NB4 (cell line): Measurements from ENCODE around the gene MYLK.

ENCODE experiments used
- DNase-seq: peaks from one replicate; pipeline ENCODE4 v3.0.0; 2010; ENCODE audit warnings: low read depth
- H3K4me3 ChIP-seq: one replicate; pipeline ENCODE4 v1.5.1; 2011; ENCODE audit warnings: mild to moderate bottlenecking, low read depth, low read length, moderate library complexity
- MYC ChIP-seq: IDR thresholded peaks from 2 replicates; pipeline ENCODE4 v1.6.1; 2011; ENCODE audit warnings: low read depth, low read length
- POLR2A ChIP-seq: IDR thresholded peaks from 2 replicates; pipeline ENCODE4 v1.6.1; 2011; ENCODE audit warnings: mild to moderate bottlenecking; ENCODE audit not compliant: insufficient read length; ENCODE audit errors: extremely low read depth
- TF ChIP-seq, protein P1 (sequence below): IDR thresholded peaks from one replicate; pipeline ENCODE4 v1.5.1; 2012; ENCODE audit warnings: low read depth, low read length
- TF ChIP-seq, protein P2 (sequence below): IDR thresholded peaks from 2 replicates; pipeline ENCODE4 v1.6.1; 2011; ENCODE audit warnings: low read depth, low read length

The MYLK gene

DNA sequence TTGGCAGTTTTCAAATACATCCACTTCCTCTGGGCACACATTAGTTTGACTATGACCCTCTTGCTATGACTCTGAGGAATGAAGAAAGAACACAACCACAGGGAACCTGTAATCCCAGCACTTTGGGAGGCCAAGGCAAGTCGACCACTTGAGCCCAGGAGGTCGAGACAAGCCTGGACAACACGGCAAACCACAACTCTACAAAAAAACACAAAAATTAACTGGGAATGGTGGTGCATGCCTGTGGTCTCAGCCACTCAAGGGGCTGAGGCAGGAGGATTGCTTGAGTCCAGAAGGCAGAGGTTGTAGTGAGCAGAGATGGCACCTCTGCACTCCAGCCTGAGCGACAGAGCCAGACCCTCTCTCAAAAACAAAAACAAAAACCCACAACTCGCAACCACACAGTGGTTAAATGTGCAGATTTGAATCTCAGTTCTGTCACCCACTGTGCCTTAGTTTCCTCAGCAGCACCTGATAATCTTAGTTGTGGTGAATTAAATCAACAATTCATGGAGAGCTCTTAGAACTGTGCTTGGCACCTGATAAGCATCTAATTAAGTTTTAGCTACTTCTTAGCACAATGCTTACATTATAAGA, 65.7 kb downstream of the MYLK start:
- no peak overlapping the region for H3K4me3 ChIP-seq
- TF ChIP-seq, protein P1, sequence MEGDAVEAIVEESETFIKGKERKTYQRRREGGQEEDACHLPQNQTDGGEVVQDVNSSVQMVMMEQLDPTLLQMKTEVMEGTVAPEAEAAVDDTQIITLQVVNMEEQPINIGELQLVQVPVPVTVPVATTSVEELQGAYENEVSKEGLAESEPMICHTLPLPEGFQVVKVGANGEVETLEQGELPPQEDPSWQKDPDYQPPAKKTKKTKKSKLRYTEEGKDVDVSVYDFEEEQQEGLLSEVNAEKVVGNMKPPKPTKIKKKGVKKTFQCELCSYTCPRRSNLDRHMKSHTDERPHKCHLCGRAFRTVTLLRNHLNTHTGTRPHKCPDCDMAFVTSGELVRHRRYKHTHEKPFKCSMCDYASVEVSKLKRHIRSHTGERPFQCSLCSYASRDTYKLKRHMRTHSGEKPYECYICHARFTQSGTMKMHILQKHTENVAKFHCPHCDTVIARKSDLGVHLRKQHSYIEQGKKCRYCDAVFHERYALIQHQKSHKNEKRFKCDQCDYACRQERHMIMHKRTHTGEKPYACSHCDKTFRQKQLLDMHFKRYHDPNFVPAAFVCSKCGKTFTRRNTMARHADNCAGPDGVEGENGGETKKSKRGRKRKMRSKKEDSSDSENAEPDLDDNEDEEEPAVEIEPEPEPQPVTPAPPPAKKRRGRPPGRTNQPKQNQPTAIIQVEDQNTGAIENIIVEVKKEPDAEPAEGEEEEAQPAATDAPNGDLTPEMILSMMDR = no peak
- TF ChIP-seq, protein P2, sequence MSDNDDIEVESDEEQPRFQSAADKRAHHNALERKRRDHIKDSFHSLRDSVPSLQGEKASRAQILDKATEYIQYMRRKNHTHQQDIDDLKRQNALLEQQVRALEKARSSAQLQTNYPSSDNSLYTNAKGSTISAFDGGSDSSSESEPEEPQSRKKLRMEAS = no peak
- TF ChIP-seq MYC = no peak
- no peak for DNase-seq

DNA sequence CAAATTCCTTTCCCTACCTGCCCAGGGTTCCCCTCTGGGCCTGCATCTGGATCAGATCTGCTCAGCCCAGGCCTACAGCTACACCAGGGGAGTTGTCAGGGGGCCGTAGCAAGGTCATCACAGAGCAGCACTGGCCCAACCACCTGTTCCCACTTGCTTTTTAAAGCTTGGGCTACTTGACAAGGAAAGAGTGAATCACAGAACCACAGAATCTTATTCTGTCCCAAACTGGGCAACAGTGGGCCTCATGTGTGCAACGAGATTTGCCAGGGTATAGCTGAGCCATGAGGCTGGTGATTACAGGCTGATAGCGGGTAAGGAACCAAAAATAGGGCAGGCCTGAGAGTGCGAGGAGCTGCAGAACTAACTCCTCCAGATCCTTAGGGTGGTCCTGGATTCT, 66.7 kb downstream of the MYLK start:
- H3K4me3 ChIP-seq = no peak overlapping the region
- TF ChIP-seq, protein P1 = no peak
- TF ChIP-seq, protein P2 = no peak
- TF ChIP-seq POLR2A (no peak), MYC (no peak)
- DNase-seq = no peak

DNA sequence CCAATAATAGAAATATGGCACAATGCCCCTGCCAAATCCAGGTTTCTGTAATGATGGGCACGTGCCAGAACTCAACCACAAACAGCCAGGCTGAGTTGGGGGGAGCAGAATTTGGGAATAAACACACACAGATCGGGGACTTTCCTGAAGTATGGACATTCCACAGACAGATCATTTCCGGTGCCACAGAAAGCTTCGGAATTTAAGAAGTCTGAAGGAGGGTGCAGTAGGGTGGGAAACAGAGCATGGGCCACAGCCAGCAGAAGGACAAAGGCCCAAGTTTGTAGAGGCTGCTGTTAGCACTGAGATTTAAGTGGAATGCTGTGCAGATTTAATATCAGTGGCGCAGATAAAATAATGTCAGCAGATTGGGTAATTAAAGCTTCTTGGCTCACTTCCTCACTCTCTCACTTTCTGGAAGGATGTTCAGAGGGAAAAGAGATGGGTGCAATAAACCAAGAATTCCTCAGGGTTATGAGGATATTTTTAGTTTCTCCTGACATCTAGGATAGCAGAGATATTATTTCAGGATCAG, 67.4 kb downstream of the MYLK start:
- TF ChIP-seq, protein P2 = no peak
- TF ChIP-seq MYC (no peak), POLR2A (no peak)
- TF ChIP-seq, protein P1 = no peak
- no peak for DNase-seq
- H3K4me3 ChIP-seq = no peak overlapping the region

DNA sequence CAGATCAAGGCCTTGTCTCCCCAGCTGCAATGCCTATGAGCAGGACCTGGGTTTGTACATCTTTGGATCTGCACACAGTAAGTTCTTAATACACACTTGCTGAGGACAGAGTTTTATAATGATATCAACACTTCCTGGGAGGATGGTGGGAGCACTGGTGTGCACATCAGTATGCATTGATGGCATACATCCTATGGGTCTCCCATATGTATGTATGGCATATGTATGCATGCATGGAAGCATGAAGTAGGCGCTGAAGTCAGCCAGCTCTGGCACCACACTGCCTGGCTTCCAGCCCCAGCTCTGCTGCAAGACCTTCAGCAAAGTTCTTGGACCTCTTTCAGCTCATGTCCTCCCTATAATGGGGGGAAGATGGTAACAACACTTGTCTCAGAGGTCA, 68.2 kb downstream of the MYLK start:
- H3K4me3 ChIP-seq = no peak overlapping the region
- TF ChIP-seq, protein P2 = no peak
- no peak for TF ChIP-seq POLR2A
- DNase-seq = no peak

DNA sequence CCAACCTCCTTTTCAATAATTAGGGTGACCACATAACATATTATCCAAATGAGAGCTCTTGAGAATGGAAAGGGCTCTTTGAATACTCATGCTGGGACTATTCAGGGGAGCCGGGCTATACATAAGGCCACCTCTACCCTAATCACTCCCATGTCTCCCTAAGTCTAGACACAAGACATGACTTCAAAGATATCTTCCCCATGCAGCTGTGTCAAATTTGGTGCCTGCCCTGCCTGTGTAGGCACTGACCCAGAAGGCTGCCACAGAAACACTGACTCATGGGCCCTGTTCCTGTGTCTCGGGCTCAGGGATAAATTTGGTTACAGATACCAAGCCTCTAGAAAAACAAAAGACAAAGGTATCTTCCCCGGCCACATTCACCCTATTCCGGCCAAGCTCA, 70.3 kb downstream of the MYLK start:
- H3K4me3 ChIP-seq = no peak overlapping the region
- TF ChIP-seq, protein P2 = no peak
- TF ChIP-seq POLR2A (no peak), MYC (no peak)
- TF ChIP-seq, protein P1 = no peak
- no peak for DNase-seq

DNA sequence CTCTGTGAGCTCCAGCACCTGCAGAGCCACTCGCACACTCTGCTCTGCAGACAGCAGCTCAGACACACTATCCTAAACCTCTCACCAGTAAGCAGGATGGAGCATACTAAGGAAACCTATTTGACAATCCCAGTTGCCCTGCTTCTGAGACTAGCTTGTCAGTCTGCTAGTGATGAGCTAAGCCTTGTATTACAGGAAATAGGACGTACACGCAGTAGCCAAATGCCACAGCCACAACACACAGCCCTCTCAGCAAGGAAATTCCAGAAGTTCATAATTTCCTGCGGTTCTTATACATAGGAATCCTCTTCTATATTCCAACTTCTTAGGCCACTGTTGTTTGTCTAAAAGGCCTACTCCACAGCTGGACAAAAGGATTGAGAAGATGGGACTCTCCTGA, 74.5 kb downstream of the MYLK start:
- TF ChIP-seq, protein P1 = no peak
- TF ChIP-seq, protein P2 = no peak
- TF ChIP-seq MYC = no peak
- TF ChIP-seq POLR2A = no peak
- no peak overlapping the region for H3K4me3 ChIP-seq
- no peak for DNase-seq
